Hepatocyte (in vitro differentiated cells): ENCODE data around the gene PRKG1. TPM values are rescaled to one million over a fixed set of nuclear protein-coding genes. Genes with fewer than 3 reads are reported as not detected.
"Not testable (repeated sequence)": the region's sequence is repeated elsewhere in the genome, so short reads cannot be mapped to it uniquely, and the experiment has no call there.

Source experiments
- DNase-seq: peaks from one replicate; pipeline ENCODE4 v3.0.0-alpha.2; 2016; ENCODE audit warnings: low spot score
- H2AFZ ChIP-seq: fragments of 200-600 bp; sonication (generic); 2 replicates; pipeline ENCODE4 v1.6.0; 2016; ENCODE audit warnings: antibody characterized with exemption, mild to moderate bottlenecking
- H3K27ac ChIP-seq: fragments of 200-600 bp; sonication (generic); 2 replicates; pipeline ENCODE4 v1.5.1; 2016; ENCODE audit warnings: mild to moderate bottlenecking
- H3K27me3 ChIP-seq: fragments of 200-600 bp; sonication (generic); 2 replicates; pipeline ENCODE4 v1.6.1; 2016
- H3K36me3 ChIP-seq: fragments of 200-600 bp; sonication (generic); replicated peaks from 2 replicates; pipeline ENCODE4 v1.5.1; 2016; ENCODE audit warnings: low read depth; ENCODE audit not compliant: insufficient read depth
- H3K4me1 ChIP-seq: fragments of 200-600 bp; sonication (generic); 2 replicates; pipeline ENCODE4 v1.5.1; 2016; ENCODE audit warnings: mild to moderate bottlenecking, moderate library complexity; ENCODE audit not compliant: insufficient read depth
- H3K4me2 ChIP-seq: fragments of 200-600 bp; sonication (generic); 2 replicates; pipeline ENCODE4 v1.6.0; 2016
- H3K4me3 ChIP-seq: fragments of 200-600 bp; sonication (generic); 2 replicates; pipeline ENCODE4 v1.5.1; 2016; ENCODE audit warnings: mild to moderate bottlenecking
- H3K79me2 ChIP-seq: fragments of 200-600 bp; sonication (generic); 2 replicates; pipeline ENCODE4 v1.6.0; 2017; ENCODE audit warnings: mild to moderate bottlenecking
- H3K9me2 ChIP-seq: fragments of 200-600 bp; sonication (generic); replicated peaks from 2 replicates; pipeline ENCODE4 v1.6.0; 2017; ENCODE audit warnings: mild to moderate bottlenecking; ENCODE audit not compliant: insufficient read depth
- H3K9me3 ChIP-seq: fragments of 200-600 bp; sonication (generic); 2 replicates; pipeline ENCODE4 v1.5.1; 2016; ENCODE audit warnings: low read depth, mild to moderate bottlenecking
- H4K20me1 ChIP-seq: fragments of 200-600 bp; sonication (generic); 2 replicates; pipeline ENCODE4 v1.6.0; 2016; ENCODE audit warnings: mild to moderate bottlenecking; ENCODE audit not compliant: insufficient read depth, poor library complexity, severe bottlenecking
- EZH2 ChIP-seq: fragments of 200-600 bp; sonication (generic); IDR thresholded peaks from 2 replicates; pipeline ENCODE4 v1.6.1; 2016; ENCODE audit warnings: antibody characterized with exemption, mild to moderate bottlenecking, borderline replicate concordance
- EZH2phosphoT487 ChIP-seq: fragments of 200-600 bp; sonication (generic); IDR thresholded peaks from one replicate; pipeline ENCODE4 v1.6.1; 2018; ENCODE audit warnings: antibody characterized with exemption, mild to moderate bottlenecking, low read depth, moderate library complexity; ENCODE audit not compliant: unreplicated experiment, severe bottlenecking
- WGBS: methylation state at CpG from one replicate; pipeline ENCODE4 v1.1.6; 2016; ENCODE audit warnings: low lambda C conversion rate; ENCODE audit errors: missing lambda C conversion rate; 5-methylcytosine and 5-hydroxymethylcytosine counted together
- polyA plus RNA-seq: library from polyadenylated mRNA; unstranded; fragments of >200 nt; fragmentation: Nextera tagmentation; extraction: Ambion mirVana; gene quantifications from 2 replicates; pipeline ENCODE4 v1.2.1, GENCODE V29; 2016
- total RNA-seq: library from RNA; depleted of rRNA; stranded (reverse); fragments of >200 nt; gene quantifications from 2 replicates; pipeline ENCODE4 v1.2.3, GENCODE V29; 2014
- TF ChIP-seq, protein P1 (sequence below): fragments of 200-600 bp; sonication (generic); IDR thresholded peaks from 2 replicates; pipeline ENCODE4 v1.5.1; 2016; ENCODE audit warnings: antibody characterized with exemption, mild to moderate bottlenecking; ENCODE audit not compliant: poor library complexity

The PRKG1 gene
- total and polyA plus RNA-seq, 2 experiments from 2014 or later, result 4.0 to 8.1 TPM

DNA sequence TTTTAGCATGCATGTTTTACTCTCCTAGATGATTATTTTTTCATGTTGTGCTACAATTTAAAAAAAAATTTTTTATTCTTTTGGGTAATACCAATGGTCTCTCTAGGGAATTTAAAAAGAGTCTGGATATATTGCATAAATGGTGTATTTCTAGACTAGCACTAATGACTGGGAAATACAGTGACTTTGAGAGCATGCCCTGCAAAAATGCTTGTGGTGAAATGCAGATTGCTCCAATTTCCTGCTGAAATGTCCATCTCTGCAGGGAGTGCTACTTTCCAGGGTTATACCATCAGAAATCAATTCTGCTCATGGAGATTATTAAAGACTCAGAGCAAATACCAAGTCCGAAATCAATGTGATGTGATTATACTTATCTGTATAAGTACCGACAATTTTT is 186.1 kb downstream of the PRKG1 start:
- DNase-seq, result no peak
- 91% methylated on average over 2 of the region's 2 CpGs for WGBS
- H3K4me3 ChIP-seq, result no peak overlapping the region

DNA sequence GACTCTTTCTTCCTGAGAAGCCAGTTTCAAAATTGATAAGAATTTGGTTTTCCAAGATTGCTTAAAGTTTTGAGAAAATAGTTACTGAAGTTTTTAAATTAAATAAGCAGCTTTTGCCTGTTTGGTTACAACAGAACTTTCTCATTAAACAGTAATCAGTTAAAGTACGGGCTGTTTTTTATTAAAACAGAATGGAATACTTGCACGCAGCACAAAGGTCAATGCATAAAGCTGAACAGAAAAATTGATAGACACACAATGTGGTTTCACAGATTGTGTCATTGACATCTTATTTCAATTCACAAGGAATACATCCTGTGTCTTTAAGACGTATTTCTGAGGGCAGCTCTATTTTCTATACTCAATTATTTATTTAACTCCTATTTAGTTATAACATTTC is 192.2 kb downstream of the PRKG1 start:
- Histone ChIP-seq H3K27me3 (no peaks in the 10 kb centered on the region), H3K4me1 (no peaks in the 10 kb centered on the region), H3K79me2 (no peaks in the 10 kb centered on the region), H3K27ac (no peak overlapping the region), H3K4me2 (no peak overlapping the region), H3K36me3 (no peaks in the 10 kb centered on the region), H3K9me3 (no peaks in the 10 kb centered on the region), H2AFZ (no peak overlapping the region), H3K4me3 (no peak overlapping the region), H3K9me2 (no peaks in the 10 kb centered on the region), H4K20me1 (no peaks in the 10 kb centered on the region)
- TF ChIP-seq, protein P1, sequence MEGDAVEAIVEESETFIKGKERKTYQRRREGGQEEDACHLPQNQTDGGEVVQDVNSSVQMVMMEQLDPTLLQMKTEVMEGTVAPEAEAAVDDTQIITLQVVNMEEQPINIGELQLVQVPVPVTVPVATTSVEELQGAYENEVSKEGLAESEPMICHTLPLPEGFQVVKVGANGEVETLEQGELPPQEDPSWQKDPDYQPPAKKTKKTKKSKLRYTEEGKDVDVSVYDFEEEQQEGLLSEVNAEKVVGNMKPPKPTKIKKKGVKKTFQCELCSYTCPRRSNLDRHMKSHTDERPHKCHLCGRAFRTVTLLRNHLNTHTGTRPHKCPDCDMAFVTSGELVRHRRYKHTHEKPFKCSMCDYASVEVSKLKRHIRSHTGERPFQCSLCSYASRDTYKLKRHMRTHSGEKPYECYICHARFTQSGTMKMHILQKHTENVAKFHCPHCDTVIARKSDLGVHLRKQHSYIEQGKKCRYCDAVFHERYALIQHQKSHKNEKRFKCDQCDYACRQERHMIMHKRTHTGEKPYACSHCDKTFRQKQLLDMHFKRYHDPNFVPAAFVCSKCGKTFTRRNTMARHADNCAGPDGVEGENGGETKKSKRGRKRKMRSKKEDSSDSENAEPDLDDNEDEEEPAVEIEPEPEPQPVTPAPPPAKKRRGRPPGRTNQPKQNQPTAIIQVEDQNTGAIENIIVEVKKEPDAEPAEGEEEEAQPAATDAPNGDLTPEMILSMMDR, result no peak
- no peak for TF ChIP-seq EZH2
- no peak for TF ChIP-seq EZH2phosphoT487
- 71% methylated on average over 3 of the region's 3 CpGs for WGBS
- DNase-seq, result no peak

More for the DNA sequence above, 186.1 kb downstream of the PRKG1 start:
- H3K79me2 ChIP-seq, result no peaks in the 10 kb centered on the region
- no peaks in the 10 kb centered on the region for H3K9me3 ChIP-seq
- no peaks in the 10 kb centered on the region for H3K27me3 ChIP-seq
- H3K27ac ChIP-seq, result no peak overlapping the region
- no peaks in the 10 kb centered on the region for H4K20me1 ChIP-seq
- TF ChIP-seq, protein P1, result no peak
- H3K9me2 ChIP-seq, result no peaks in the 10 kb centered on the region
- H3K4me2 ChIP-seq, result no peak overlapping the region
- H2AFZ ChIP-seq, result no peak overlapping the region
- no peaks in the 10 kb centered on the region for H3K36me3 ChIP-seq
- H3K4me1 ChIP-seq, result no peaks in the 10 kb centered on the region

DNA sequence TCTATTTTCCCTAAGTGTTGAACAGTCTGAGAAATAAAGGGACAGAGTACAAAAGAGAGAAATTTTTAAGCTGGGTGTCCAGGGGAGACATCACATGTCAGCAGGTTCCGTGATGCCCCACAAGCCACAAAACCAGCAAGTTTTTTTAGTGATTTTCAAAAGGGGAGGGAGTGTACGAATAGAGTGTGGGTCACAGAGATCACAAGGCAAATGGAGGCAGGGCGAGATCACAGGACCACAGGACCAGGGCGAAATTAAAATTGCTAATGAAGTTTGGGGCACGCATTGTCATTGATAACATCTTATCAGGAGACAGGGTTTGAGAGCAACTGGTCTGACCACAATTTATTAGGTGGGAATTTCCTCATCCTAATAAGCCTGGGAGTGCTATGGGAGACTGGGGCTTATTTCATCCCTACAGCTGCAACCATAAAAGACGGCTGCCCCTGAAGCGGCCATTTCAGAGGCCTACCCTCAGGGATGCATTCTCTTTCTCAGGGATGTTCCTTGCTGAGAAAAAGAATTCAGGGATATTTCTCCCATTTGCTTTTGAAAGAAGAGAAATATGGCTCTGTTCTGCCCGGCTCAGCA is 193.8 kb downstream of the PRKG1 start:
- WGBS, result 77% methylated on average over 8 of the region's 8 CpGs
- not testable (repeated sequence) for H3K79me2 ChIP-seq, H4K20me1 ChIP-seq, H2AFZ ChIP-seq, H3K27ac ChIP-seq, DNase-seq, H3K4me1 ChIP-seq, H3K4me2 ChIP-seq, H3K9me2 ChIP-seq, H3K9me3 ChIP-seq, H3K36me3 ChIP-seq, H3K4me3 ChIP-seq, H3K27me3 ChIP-seq

DNA sequence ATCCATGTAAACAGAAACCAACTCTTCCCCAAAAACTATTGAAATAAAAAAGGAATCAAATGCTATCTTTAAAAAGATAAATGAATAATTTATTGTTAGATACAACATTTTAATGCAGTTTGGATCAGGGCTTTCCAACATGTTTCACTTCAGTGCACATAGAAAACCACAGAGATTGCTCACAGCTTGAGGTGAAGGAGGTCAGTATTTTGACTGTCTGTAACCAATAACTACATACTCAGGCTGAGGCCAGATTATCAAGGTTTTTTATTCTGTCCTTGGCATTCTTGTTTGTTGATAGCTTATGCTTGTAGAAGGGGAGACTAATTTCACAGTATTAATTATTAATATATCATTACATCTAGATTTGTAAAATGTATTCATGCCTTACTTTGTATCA is 195.5 kb downstream of the PRKG1 start:
- no peak overlapping the region for H2AFZ ChIP-seq
- H3K27ac ChIP-seq, result no peak overlapping the region
- H3K27me3 ChIP-seq, result no peaks in the 10 kb centered on the region
- DNase-seq, result no peak
- no peaks in the 10 kb centered on the region for H4K20me1 ChIP-seq
- H3K4me1 ChIP-seq, result no peaks in the 10 kb centered on the region
- H3K4me2 ChIP-seq, result no peak overlapping the region
- no peaks in the 10 kb centered on the region for H3K9me2 ChIP-seq
- H3K36me3 ChIP-seq, result no peaks in the 10 kb centered on the region
- H3K4me3 ChIP-seq, result no peak overlapping the region
- H3K9me3 ChIP-seq, result no peaks in the 10 kb centered on the region
- H3K79me2 ChIP-seq, result no peaks in the 10 kb centered on the region
- TF ChIP-seq EZH2, result no peak
- TF ChIP-seq EZH2phosphoT487, result no peak
- TF ChIP-seq, protein P1, result no peak
